GM18861 (cell line): ENCODE data around the gene WNT10A.
"Not testable (repeated sequence)": the region's sequence is repeated elsewhere in the genome, so short reads cannot be mapped to it uniquely, and the experiment has no call there.

Experiments used
- ATAC-seq: cut with Tn5 transposase; IDR thresholded peaks from one replicate; pipeline ENCODE4 v1.9.1; 2021; ENCODE audit not compliant: unreplicated experiment

Gene WNT10A

DNA sequence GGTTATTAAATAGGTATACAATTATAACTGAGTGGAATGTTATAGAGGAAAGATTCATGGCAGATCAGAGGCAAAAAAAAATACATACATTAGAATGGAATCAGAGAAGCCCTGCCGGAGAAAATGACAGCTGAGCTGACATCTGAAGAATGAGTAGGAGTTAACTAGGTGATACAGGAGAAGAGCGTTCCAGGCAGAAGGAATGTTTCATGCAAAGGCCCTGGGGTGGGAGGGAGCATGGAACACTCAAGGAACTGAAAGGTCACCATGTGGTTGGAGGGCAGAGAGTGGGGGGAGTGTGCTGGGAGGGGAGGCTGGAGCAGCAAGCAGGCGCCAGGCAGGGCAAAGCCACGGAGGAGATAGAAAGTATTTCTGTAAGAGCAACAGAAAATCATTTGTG is 47.2 kb downstream of the WNT10A start:
- no peak for ATAC-seq

DNA sequence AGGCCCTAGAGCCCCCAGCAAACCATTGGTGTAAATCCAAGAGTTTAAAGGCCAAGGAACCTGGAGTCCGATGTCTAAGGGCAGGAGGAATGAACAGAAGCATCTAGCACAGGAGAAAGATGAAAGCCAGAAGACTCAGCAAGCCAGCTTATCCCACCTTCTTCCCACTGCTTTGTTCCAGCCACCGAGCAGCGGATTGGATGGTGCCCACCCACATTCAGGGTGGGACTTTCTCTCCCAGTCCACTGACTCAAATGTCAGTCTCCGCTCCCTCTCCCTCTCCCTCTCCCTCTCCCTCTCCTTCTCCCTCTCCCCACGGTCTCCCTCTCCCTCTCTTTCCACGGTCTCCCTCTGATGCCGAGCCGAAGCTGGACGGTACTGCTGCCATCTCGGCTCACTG is 49.8 kb downstream of the WNT10A start:
- not testable (repeated sequence) for ATAC-seq

DNA sequence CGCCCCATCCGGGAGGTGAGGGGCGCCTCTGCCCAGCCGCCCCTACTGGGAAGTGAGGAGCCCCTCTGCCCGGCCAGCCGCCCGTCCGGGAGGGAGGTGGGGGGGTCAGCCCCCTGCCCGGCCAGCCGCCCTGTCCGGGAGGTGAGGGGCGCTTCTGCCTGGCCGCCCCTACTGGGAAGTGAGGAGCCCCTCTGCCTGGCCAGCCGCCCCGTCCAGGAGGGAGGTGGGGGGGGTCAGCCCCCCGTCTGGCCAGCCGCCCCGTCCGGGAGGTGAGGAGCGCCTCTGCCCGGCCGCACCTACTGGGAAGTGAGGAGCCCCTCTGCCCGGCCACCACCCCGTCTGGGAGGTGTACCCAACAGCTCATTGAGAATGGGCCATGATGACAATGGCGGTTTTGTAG is 51.1 kb downstream of the WNT10A start:
- ATAC-seq: not testable (repeated sequence)
